ENCODE measurements around the gene NDUFB10. TPM values are rescaled to one million over a fixed set of nuclear protein-coding genes. Genes with fewer than 3 reads are reported as not detected.

Gene NDUFB10
- total and polyA plus RNA-seq, 2 donors: 103 to 129 TPM

- Histone ChIP-seq H3K4me1 (ENCODE audit: control insufficient read depth in 2 of 2, insufficient read depth in 2 of 2, low read length in 2 of 2) (peaks cover 13 to 19% of the 10 kb centered on the region in 2 donors), H3K27ac (ENCODE audit: low read depth in 1 of 2, low read length in 1 of 2) (peak overlapping the region in 1 of 2 donors; percentile 53), H3K36me3 (ENCODE audit: control insufficient read depth in 2 of 2, insufficient read depth in 2 of 2, low read length in 1 of 2) (peaks cover 2 to 6% of the 10 kb centered on the region in 2 donors), H3K9me3 (ENCODE audit: control insufficient read depth in 2 of 2, insufficient read depth in 1 of 2, low read length in 1 of 2) (peaks cover 1 to 13% of the 10 kb centered on the region in 2 donors), H3K27me3 (ENCODE audit: control insufficient read depth in 2 of 2, insufficient read depth in 1 of 2, low read length in 1 of 2) (peaks cover 45 to 60% of the 10 kb centered on the region in 2 donors), H3K4me3 (ENCODE audit: low read length in 2 of 2) (peak overlapping the region; percentile 18 to 57)
- DNase-seq (ENCODE audit: low read depth in 6 of 9, low spot score in 9 of 9): peak; percentile 62 to 93 (median 86)
- 4% methylated on average over 96 of the region's 96 CpGs for WGBS
Measured at GRCh38 chr16:1991948-1992703, 32.8 kb downstream of the NDUFB10 start.

GRCh38 chr16:1992704-1993317 lies 33.5 kb downstream of the NDUFB10 start:
- Histone ChIP-seq H3K27me3 (ENCODE audit: control insufficient read depth in 2 of 2, insufficient read depth in 1 of 2, low read length in 1 of 2) (peaks cover 40 to 54% of the 10 kb centered on the region in 2 donors), H3K4me1 (ENCODE audit: control insufficient read depth in 2 of 2, insufficient read depth in 2 of 2, low read length in 2 of 2) (peaks cover 13 to 19% of the 10 kb centered on the region in 2 donors), H3K36me3 (ENCODE audit: control insufficient read depth in 2 of 2, insufficient read depth in 2 of 2, low read length in 1 of 2) (peaks cover 8 to 13% of the 10 kb centered on the region in 2 donors), H3K27ac (ENCODE audit: low read depth in 1 of 2, low read length in 1 of 2) (no peak overlapping the region), H3K9me3 (ENCODE audit: control insufficient read depth in 2 of 2, insufficient read depth in 1 of 2, low read length in 1 of 2) (peaks cover 1 to 13% of the 10 kb centered on the region in 2 donors), H3K4me3 (ENCODE audit: low read length in 2 of 2) (peak overlapping the region in 1 of 2 donors; percentile 57)
- no peak for DNase-seq (ENCODE audit: low read depth in 6 of 9, low spot score in 9 of 9)
- WGBS: 60% methylated on average over 50 of the region's 50 CpGs

- Histone ChIP-seq H3K4me1 (ENCODE audit: control insufficient read depth in 2 of 2, insufficient read depth in 2 of 2, low read length in 2 of 2) (peaks cover 13 to 19% of the 10 kb centered on the region in 2 donors), H3K36me3 (ENCODE audit: control insufficient read depth in 2 of 2, insufficient read depth in 2 of 2, low read length in 1 of 2) (peaks cover 16 to 22% of the 10 kb centered on the region in 2 donors), H3K27ac (ENCODE audit: low read depth in 1 of 2, low read length in 1 of 2) (no peak overlapping the region), H3K27me3 (ENCODE audit: control insufficient read depth in 2 of 2, insufficient read depth in 1 of 2, low read length in 1 of 2) (peaks cover 31 to 45% of the 10 kb centered on the region in 2 donors), H3K4me3 (ENCODE audit: low read length in 2 of 2) (no peak overlapping the region), H3K9me3 (ENCODE audit: control insufficient read depth in 2 of 2, insufficient read depth in 1 of 2, low read length in 1 of 2) (peaks cover 1 to 12% of the 10 kb centered on the region in 2 donors)
- no peak for DNase-seq (ENCODE audit: low read depth in 6 of 9, low spot score in 9 of 9)
- WGBS: 84% methylated on average over 2 of the region's 2 CpGs
Measured at GRCh38 chr16:1993731-1994131, 34.4 kb downstream of the NDUFB10 start.

GRCh38 chr16:1997494-1998359 lies 38.4 kb downstream of the NDUFB10 start:
- WGBS: 96% methylated on average over 26 of the region's 26 CpGs
- no peak overlapping the region for H3K4me3 ChIP-seq (ENCODE audit: low read length in 2 of 2)
- H3K36me3 ChIP-seq (ENCODE audit: control insufficient read depth in 2 of 2, insufficient read depth in 2 of 2, low read length in 1 of 2): peaks cover 53 to 62% of the 10 kb centered on the region in 2 donors
- peaks cover 0 to 11% of the 10 kb centered on the region in 2 donors for H3K27me3 ChIP-seq (ENCODE audit: control insufficient read depth in 2 of 2, insufficient read depth in 1 of 2, low read length in 1 of 2)
- peaks cover 0 to 3% of the 10 kb centered on the region in 2 donors for H3K9me3 ChIP-seq (ENCODE audit: control insufficient read depth in 2 of 2, insufficient read depth in 1 of 2, low read length in 1 of 2)
- H3K4me1 ChIP-seq (ENCODE audit: control insufficient read depth in 2 of 2, insufficient read depth in 2 of 2, low read length in 2 of 2): no peaks in the 10 kb centered on the region
- no peak overlapping the region for H3K27ac ChIP-seq (ENCODE audit: low read depth in 1 of 2, low read length in 1 of 2)
- no peak for DNase-seq (ENCODE audit: low read depth in 6 of 9, low spot score in 9 of 9)

GRCh38 chr16:1998360-1998835 lies 39.1 kb downstream of the NDUFB10 start:
- no peak for DNase-seq (ENCODE audit: low read depth in 6 of 9, low spot score in 9 of 9)
- peaks cover 60 to 69% of the 10 kb centered on the region in 2 donors for H3K36me3 ChIP-seq (ENCODE audit: control insufficient read depth in 2 of 2, insufficient read depth in 2 of 2, low read length in 1 of 2)

GRCh38 chr16:1998852-1999801 lies 39.8 kb downstream of the NDUFB10 start:
- Histone ChIP-seq H3K27ac (ENCODE audit: low read depth in 1 of 2, low read length in 1 of 2) (no peak overlapping the region), H3K36me3 (ENCODE audit: control insufficient read depth in 2 of 2, insufficient read depth in 2 of 2, low read length in 1 of 2) (peaks cover 64 to 69% of the 10 kb centered on the region in 2 donors), H3K4me1 (ENCODE audit: control insufficient read depth in 2 of 2, insufficient read depth in 2 of 2, low read length in 2 of 2) (peaks cover 0 to 7% of the 10 kb centered on the region in 2 donors), H3K4me3 (ENCODE audit: low read length in 2 of 2) (no peak overlapping the region), H3K27me3 (ENCODE audit: control insufficient read depth in 2 of 2, insufficient read depth in 1 of 2, low read length in 1 of 2) (no peaks in the 10 kb centered on the region), H3K9me3 (ENCODE audit: control insufficient read depth in 2 of 2, insufficient read depth in 1 of 2, low read length in 1 of 2) (peaks cover 0 to 5% of the 10 kb centered on the region in 2 donors)
- no peak for DNase-seq (ENCODE audit: low read depth in 6 of 9, low spot score in 9 of 9)
- 98% methylated on average over 39 of the region's 39 CpGs for WGBS

More at GRCh38 chr16:1998360-1998835, 39.1 kb downstream of the NDUFB10 start:
- Histone ChIP-seq H3K9me3 (ENCODE audit: control insufficient read depth in 2 of 2, insufficient read depth in 1 of 2, low read length in 1 of 2) (no peaks in the 10 kb centered on the region), H3K27ac (ENCODE audit: low read depth in 1 of 2, low read length in 1 of 2) (no peak overlapping the region), H3K4me3 (ENCODE audit: low read length in 2 of 2) (no peak overlapping the region), H3K27me3 (ENCODE audit: control insufficient read depth in 2 of 2, insufficient read depth in 1 of 2, low read length in 1 of 2) (peaks cover 0 to 4% of the 10 kb centered on the region in 2 donors), H3K4me1 (ENCODE audit: control insufficient read depth in 2 of 2, insufficient read depth in 2 of 2, low read length in 2 of 2) (peaks cover 0 to under 1% of the 10 kb centered on the region in 2 donors)
- 98% methylated on average over 27 of the region's 27 CpGs for WGBS

GRCh38 chr16:1999866-2000514 lies 40.7 kb downstream of the NDUFB10 start:
- WGBS: 98% methylated on average over 28 of the region's 28 CpGs
- no peak for DNase-seq (ENCODE audit: low read depth in 6 of 9, low spot score in 9 of 9)
- Histone ChIP-seq H3K27me3 (ENCODE audit: control insufficient read depth in 2 of 2, insufficient read depth in 1 of 2, low read length in 1 of 2) (no peaks in the 10 kb centered on the region), H3K27ac (ENCODE audit: low read depth in 1 of 2, low read length in 1 of 2) (no peak overlapping the region), H3K36me3 (ENCODE audit: control insufficient read depth in 2 of 2, insufficient read depth in 2 of 2, low read length in 1 of 2) (peaks cover 68 to 69% of the 10 kb centered on the region in 2 donors), H3K9me3 (ENCODE audit: control insufficient read depth in 2 of 2, insufficient read depth in 1 of 2, low read length in 1 of 2) (peaks cover 0 to 10% of the 10 kb centered on the region in 2 donors), H3K4me3 (ENCODE audit: low read length in 2 of 2) (no peak overlapping the region), H3K4me1 (ENCODE audit: control insufficient read depth in 2 of 2, insufficient read depth in 2 of 2, low read length in 2 of 2) (peaks cover 0 to 12% of the 10 kb centered on the region in 2 donors)
